HepG2 (cell line): ENCODE measurements around the gene ATP7B. TPM values are rescaled to one million over a fixed set of nuclear protein-coding genes. Genes with fewer than 3 reads are reported as not detected.

Source experiments
- FOXO1 ChIP-seq: sonication (generic); formaldehyde crosslinking; IDR thresholded peaks from 2 replicates; pipeline ENCODE4 v1.4.0; 2020; ENCODE audit warnings: missing genetic modification reagents
- GABPB1 ChIP-seq: IDR thresholded peaks from 2 replicates; pipeline ENCODE4 v1.6.1; 2016; ENCODE audit warnings: mild to moderate bottlenecking, missing genetic modification reagents, moderate library complexity, missing compliant biosample characterization
- KLF6 ChIP-seq: IDR thresholded peaks from 2 replicates; pipeline ENCODE4 v1.8.0; 2016; ENCODE audit warnings: missing biosample characterization, missing genetic modification reagents
- NFYC ChIP-seq: IDR thresholded peaks from 2 replicates; pipeline ENCODE4 v1.6.1; 2016; ENCODE audit warnings: missing genetic modification reagents, missing compliant biosample characterization
- RNF2 ChIP-seq: fragments of 450-650 bp; conservative IDR thresholded peaks from 2 replicates; pipeline ENCODE4 v1.6.1; 2016; ENCODE audit warnings: low read depth
- RORA ChIP-seq: sonication (generic); formaldehyde crosslinking; IDR thresholded peaks from 2 replicates; pipeline ENCODE4 v1.5.0; 2020; ENCODE audit warnings: mild to moderate bottlenecking, missing genetic modification reagents, moderate library complexity
- RXRB ChIP-seq: IDR thresholded peaks from 2 replicates; pipeline ENCODE4 v1.6.1; 2016; ENCODE audit warnings: borderline replicate concordance, missing genetic modification reagents, missing compliant biosample characterization
- SPEN ChIP-seq: sonication (generic); formaldehyde crosslinking; IDR thresholded peaks from 2 replicates; pipeline ENCODE4 v1.5.1; 2020; ENCODE audit warnings: low read depth, mild to moderate bottlenecking, missing genetic modification reagents
- SUZ12 ChIP-seq: fragments of 150-350 bp; IDR thresholded peaks from 2 replicates; pipeline ENCODE4 v1.6.1; 2014; ENCODE audit warnings: low read depth, low read length
- ZNF207 ChIP-seq: fragments of 450-650 bp; IDR thresholded peaks from 2 replicates; pipeline ENCODE4 v1.6.1; 2016; ENCODE audit warnings: antibody characterized with exemption, borderline replicate concordance
- ZNF230 ChIP-seq: sonication (generic); formaldehyde crosslinking; IDR thresholded peaks from 2 replicates; pipeline ENCODE4 v1.4.0; 2020; ENCODE audit warnings: mild to moderate bottlenecking, missing genetic modification reagents
- ZNF30 ChIP-seq: sonication (generic); formaldehyde crosslinking; IDR thresholded peaks from 2 replicates; pipeline ENCODE4 v1.5.0; 2020; ENCODE audit warnings: mild to moderate bottlenecking, missing genetic modification reagents
- ZNF761 ChIP-seq: sonication (generic); formaldehyde crosslinking; conservative IDR thresholded peaks from 2 replicates; pipeline ENCODE4 v1.4.0; 2020; ENCODE audit warnings: mild to moderate bottlenecking, missing genetic modification reagents
- polyA plus RNA-seq, 8 experiments: library from polyadenylated mRNA; depleted of rRNA in 3 of 8; stranded (reverse) in 7 of 8; unstranded in 1 of 8; fragments of >200 nt; fragmentation: Illumina TruSeq in 4 of 8; extraction: Trizol in 4 of 8; gene quantifications; 2 replicates each; pipeline versions ENCODE4 v1.2.1 to v1.2.3, GENCODE V29; 2011 to 2016; ENCODE audit warnings: low read depth in 4 of 8, missing spikeins in 1 of 8, mixed read lengths in 1 of 8; ENCODE audit not compliant: insufficient read depth in 1 of 8
- total RNA-seq, 5 experiments: library from RNA; depleted of rRNA; stranded (reverse); fragments of >200 nt; fragmentation: Illumina TruSeq; extraction: Trizol; gene quantifications; 2 replicates each; pipeline ENCODE4 v1.2.3, GENCODE V29; 2016; ENCODE audit warnings: low read depth in 1 of 5
- TF ChIP-seq, protein P1 (sequence below): sonication (generic); formaldehyde crosslinking; IDR thresholded peaks from 2 replicates; pipeline ENCODE4 v1.5.0; 2020; ENCODE audit warnings: missing genetic modification reagents, mild to moderate bottlenecking, borderline replicate concordance
- TF ChIP-seq, protein P2 (sequence below): sonication (generic); formaldehyde crosslinking; IDR thresholded peaks from 2 replicates; pipeline ENCODE4 v1.8.0; 2022; ENCODE audit warnings: missing genetic modification reagents, low read depth, mild to moderate bottlenecking, borderline replicate concordance
- TF ChIP-seq, protein P3 (sequence below): sonication (generic); formaldehyde crosslinking; IDR thresholded peaks from 2 replicates; pipeline ENCODE4 v1.5.0; 2020; ENCODE audit warnings: missing genetic modification reagents
- TF ChIP-seq, protein P4 (sequence below): sonication (generic); formaldehyde crosslinking; conservative IDR thresholded peaks from 2 replicates; pipeline ENCODE4 v1.5.0; 2020; ENCODE audit warnings: missing genetic modification reagents
- TF ChIP-seq, protein P5 (sequence below): sonication (generic); formaldehyde crosslinking; IDR thresholded peaks from 2 replicates; pipeline ENCODE4 v1.4.0; 2020; ENCODE audit warnings: mild to moderate bottlenecking, missing genetic modification reagents

The ATP7B gene
- total and polyA plus RNA-seq, 2 of the 13 experiments (the other 11 are each of a cell fraction or from before 2014, with no cell fraction given), result 31.8 to 57.4 TPM

DNA sequence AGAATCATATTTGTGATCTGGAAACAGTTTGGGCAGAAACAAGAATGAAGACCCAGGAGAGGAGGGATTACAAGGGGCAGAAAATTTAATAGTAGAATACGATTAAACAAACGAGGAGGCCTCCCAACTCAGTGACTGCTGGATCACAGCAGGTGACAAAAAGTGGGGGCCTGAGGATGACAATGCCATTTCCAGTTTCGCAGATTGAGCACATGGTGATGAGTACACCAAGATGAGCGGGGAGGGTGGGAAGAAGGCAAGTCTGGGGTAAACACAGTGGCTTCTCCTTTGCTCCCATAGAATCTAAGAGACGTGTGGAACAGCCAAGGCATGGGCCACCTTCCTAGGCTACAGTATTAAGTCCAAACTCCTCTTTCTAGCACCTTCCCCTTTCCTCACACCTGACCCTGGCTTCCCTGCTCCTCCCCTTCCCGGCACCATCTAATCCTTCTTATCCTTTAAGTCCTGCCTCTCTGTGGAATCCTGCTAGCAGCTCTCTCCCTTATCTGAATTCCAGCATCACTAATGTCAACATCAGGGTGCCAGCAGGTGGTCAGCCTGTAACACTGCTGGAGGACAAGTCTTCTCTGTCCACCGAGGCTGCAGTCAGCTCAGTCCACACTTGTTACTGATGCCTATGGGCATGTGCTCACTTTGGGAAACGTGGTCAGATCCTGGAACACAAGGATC lies 13.5 kb downstream of the ATP7B start (continued):
- TF ChIP-seq, protein P1, sequence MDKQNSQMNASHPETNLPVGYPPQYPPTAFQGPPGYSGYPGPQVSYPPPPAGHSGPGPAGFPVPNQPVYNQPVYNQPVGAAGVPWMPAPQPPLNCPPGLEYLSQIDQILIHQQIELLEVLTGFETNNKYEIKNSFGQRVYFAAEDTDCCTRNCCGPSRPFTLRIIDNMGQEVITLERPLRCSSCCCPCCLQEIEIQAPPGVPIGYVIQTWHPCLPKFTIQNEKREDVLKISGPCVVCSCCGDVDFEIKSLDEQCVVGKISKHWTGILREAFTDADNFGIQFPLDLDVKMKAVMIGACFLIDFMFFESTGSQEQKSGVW (CRISPR knock-in tag), result no peak
- TF ChIP-seq KLF6 (no peak), RNF2 (no peak), ZNF761 (CRISPR knock-in tag) (no peak), RORA (CRISPR knock-in tag) (no peak), ZNF30 (CRISPR knock-in tag) (no peak), GABPB1 (CRISPR knock-in tag) (0 out of 2 replicates have a peak, but pooled peaks have one; percentile 20), SUZ12 (no peak), RXRB (CRISPR knock-in tag) (peak; percentile 69), NFYC (0 out of 2 replicates have a peak, but pooled peaks have one; percentile 31), ZNF207 (no peak), SPEN (CRISPR knock-in tag) (no peak), FOXO1 (peak; percentile 79; the same call in 1 of the 2 replicates), ZNF230 (CRISPR knock-in tag) (no peak)
- TF ChIP-seq, protein P2, sequence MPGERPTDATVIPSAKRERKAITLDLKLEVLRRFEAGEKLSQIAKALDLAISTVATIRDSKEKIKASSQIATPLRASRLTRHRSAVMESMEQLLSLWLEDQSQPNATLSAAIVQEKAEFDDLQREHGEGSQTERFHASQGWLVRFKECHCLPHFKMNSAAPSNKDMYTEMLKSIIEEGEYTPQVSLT, result no peak
- TF ChIP-seq, protein P3, sequence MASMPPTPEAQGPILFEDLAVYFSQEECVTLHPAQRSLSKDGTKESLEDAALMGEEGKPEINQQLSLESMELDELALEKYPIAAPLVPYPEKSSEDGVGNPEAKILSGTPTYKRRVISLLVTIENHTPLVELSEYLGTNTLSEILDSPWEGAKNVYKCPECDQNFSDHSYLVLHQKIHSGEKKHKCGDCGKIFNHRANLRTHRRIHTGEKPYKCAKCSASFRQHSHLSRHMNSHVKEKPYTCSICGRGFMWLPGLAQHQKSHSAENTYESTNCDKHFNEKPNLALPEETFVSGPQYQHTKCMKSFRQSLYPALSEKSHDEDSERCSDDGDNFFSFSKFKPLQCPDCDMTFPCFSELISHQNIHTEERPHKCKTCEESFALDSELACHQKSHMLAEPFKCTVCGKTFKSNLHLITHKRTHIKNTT (CRISPR knock-in tag), result no peak
- TF ChIP-seq, protein P4, sequence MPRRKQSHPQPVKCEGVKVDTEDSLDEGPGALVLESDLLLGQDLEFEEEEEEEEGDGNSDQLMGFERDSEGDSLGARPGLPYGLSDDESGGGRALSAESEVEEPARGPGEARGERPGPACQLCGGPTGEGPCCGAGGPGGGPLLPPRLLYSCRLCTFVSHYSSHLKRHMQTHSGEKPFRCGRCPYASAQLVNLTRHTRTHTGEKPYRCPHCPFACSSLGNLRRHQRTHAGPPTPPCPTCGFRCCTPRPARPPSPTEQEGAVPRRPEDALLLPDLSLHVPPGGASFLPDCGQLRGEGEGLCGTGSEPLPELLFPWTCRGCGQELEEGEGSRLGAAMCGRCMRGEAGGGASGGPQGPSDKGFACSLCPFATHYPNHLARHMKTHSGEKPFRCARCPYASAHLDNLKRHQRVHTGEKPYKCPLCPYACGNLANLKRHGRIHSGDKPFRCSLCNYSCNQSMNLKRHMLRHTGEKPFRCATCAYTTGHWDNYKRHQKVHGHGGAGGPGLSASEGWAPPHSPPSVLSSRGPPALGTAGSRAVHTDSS (CRISPR knock-in tag), result no peak
- TF ChIP-seq, protein P5, sequence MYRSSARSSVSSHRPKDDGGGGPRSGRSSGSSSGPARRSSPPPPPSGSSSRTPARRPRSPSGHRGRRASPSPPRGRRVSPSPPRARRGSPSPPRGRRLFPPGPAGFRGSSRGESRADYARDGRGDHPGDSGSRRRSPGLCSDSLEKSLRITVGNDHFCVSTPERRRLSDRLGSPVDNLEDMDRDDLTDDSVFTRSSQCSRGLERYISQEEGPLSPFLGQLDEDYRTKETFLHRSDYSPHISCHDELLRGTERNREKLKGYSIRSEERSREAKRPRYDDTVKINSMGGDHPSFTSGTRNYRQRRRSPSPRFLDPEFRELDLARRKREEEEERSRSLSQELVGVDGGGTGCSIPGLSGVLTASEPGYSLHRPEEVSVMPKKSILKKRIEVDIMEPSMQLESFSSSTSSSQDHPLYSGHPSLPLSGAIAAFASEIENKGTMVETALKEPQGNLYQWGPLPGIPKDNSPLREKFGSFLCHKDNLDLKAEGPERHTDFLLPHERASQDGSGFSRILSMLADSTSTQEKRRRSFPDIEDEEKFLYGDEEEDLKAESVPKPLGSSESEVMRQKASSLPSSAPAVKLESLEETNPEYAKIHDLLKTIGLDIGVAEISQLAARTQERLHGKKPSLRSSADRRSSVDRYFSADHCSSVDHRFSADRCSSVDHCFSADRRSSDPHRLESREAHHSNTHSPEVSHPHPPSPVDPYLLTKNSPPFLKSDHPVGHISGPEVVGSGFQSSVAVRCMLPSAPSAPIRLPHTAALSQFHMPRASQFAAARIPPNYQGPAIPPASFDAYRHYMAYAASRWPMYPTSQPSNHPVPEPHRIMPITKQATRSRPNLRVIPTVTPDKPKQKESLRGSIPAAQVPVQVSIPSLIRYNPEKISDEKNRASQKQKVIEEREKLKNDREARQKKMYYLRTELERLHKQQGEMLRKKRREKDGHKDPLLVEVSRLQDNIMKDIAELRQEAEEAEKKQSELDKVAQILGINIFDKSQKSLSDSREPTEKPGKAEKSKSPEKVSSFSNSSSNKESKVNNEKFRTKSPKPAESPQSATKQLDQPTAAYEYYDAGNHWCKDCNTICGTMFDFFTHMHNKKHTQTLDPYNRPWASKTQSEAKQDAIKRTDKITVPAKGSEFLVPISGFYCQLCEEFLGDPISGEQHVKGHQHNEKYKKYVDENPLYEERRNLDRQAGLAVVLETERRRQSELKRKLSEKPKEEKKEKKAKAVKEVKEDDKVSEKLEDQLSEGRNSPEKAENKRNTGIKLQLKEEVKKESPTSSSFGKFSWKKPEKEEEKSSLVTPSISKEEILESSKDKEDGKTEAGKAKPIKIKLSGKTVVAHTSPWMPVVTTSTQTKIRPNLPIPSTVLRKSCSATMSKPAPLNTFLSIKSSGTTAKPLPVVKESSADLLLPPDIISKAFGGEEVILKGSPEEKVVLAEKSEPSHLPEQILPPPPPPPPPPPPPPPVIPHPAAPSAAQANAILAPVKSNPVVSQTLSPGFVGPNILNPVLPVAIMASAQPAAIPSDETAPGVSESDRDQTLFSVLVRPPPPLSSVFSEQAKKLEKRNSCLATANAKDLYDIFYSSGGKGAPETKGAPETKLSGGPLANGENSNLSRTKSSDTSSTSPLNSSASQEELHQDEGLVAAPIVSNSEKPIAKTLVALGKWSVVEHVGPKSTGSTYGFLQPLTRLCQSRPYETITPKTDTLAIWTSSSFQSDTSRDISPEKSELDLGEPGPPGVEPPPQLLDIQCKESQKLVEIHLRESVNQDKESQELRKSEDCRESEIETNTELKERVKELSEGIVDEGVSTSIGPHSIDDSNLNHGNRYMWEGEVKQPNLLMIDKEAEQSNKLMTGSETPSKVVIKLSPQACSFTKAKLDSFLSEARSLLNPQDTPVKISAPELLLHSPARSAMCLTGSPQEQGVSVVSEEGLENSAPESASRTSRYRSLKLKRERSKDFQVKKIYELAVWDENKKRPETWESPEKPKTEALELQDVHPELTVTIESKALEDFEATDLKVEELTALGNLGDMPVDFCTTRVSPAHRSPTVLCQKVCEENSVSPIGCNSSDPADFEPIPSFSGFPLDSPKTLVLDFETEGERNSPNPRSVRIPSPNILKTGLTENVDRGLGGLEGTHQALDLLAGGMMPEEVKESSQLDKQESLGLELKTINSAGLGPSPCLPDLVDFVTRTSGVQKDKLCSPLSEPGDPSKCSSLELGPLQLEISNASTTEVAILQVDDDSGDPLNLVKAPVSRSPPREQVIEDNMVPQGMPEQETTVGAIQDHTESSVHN (CRISPR knock-in tag), result no peak
